ENCODE results near the gene LGR6. TPM values are rescaled to one million over a fixed set of nuclear protein-coding genes. Genes with fewer than 3 reads are reported as not detected.

LGR6 gene
- total and polyA plus RNA-seq, 2 of the 8 experiments (the other 6 are each of a cell fraction or from before 2014, with no cell fraction given), result 0.50 to 1.0 TPM

DNA sequence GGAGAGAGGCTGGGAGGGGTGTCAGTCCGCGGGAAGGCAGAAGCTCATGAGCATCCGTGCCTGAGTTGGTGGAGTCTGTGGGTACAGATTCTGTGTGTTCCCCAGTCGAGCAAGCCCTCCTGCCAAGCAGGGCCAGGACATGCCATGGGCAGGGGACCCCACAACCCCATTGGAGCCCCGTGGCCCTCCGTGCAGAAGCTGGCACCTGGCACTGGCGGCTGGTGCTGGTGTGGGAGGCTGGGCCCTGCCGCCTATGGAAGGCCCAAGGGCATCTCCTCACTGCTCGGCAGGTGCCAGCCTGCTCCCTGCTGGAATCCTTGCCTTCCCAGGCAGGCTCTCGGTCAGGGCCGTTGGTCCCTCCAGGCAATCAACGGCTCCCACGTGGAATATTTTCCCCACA is 74.4 kb downstream of the LGR6 start (continued):
- TF ChIP-seq, protein P1, sequence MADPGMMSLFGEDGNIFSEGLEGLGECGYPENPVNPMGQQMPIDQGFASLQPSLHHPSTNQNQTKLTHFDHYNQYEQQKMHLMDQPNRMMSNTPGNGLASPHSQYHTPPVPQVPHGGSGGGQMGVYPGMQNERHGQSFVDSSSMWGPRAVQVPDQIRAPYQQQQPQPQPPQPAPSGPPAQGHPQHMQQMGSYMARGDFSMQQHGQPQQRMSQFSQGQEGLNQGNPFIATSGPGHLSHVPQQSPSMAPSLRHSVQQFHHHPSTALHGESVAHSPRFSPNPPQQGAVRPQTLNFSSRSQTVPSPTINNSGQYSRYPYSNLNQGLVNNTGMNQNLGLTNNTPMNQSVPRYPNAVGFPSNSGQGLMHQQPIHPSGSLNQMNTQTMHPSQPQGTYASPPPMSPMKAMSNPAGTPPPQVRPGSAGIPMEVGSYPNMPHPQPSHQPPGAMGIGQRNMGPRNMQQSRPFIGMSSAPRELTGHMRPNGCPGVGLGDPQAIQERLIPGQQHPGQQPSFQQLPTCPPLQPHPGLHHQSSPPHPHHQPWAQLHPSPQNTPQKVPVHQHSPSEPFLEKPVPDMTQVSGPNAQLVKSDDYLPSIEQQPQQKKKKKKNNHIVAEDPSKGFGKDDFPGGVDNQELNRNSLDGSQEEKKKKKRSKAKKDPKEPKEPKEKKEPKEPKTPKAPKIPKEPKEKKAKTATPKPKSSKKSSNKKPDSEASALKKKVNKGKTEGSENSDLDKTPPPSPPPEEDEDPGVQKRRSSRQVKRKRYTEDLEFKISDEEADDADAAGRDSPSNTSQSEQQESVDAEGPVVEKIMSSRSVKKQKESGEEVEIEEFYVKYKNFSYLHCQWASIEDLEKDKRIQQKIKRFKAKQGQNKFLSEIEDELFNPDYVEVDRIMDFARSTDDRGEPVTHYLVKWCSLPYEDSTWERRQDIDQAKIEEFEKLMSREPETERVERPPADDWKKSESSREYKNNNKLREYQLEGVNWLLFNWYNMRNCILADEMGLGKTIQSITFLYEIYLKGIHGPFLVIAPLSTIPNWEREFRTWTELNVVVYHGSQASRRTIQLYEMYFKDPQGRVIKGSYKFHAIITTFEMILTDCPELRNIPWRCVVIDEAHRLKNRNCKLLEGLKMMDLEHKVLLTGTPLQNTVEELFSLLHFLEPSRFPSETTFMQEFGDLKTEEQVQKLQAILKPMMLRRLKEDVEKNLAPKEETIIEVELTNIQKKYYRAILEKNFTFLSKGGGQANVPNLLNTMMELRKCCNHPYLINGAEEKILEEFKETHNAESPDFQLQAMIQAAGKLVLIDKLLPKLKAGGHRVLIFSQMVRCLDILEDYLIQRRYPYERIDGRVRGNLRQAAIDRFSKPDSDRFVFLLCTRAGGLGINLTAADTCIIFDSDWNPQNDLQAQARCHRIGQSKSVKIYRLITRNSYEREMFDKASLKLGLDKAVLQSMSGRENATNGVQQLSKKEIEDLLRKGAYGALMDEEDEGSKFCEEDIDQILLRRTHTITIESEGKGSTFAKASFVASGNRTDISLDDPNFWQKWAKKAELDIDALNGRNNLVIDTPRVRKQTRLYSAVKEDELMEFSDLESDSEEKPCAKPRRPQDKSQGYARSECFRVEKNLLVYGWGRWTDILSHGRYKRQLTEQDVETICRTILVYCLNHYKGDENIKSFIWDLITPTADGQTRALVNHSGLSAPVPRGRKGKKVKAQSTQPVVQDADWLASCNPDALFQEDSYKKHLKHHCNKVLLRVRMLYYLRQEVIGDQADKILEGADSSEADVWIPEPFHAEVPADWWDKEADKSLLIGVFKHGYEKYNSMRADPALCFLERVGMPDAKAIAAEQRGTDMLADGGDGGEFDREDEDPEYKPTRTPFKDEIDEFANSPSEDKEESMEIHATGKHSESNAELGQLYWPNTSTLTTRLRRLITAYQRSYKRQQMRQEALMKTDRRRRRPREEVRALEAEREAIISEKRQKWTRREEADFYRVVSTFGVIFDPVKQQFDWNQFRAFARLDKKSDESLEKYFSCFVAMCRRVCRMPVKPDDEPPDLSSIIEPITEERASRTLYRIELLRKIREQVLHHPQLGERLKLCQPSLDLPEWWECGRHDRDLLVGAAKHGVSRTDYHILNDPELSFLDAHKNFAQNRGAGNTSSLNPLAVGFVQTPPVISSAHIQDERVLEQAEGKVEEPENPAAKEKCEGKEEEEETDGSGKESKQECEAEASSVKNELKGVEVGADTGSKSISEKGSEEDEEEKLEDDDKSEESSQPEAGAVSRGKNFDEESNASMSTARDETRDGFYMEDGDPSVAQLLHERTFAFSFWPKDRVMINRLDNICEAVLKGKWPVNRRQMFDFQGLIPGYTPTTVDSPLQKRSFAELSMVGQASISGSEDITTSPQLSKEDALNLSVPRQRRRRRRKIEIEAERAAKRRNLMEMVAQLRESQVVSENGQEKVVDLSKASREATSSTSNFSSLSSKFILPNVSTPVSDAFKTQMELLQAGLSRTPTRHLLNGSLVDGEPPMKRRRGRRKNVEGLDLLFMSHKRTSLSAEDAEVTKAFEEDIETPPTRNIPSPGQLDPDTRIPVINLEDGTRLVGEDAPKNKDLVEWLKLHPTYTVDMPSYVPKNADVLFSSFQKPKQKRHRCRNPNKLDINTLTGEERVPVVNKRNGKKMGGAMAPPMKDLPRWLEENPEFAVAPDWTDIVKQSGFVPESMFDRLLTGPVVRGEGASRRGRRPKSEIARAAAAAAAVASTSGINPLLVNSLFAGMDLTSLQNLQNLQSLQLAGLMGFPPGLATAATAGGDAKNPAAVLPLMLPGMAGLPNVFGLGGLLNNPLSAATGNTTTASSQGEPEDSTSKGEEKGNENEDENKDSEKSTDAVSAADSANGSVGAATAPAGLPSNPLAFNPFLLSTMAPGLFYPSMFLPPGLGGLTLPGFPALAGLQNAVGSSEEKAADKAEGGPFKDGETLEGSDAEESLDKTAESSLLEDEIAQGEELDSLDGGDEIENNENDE (IDR thresholded peaks at IDR 0.05; ENCODE audit: insufficient replicate concordance, low read length), result no peak
- TF ChIP-seq RBBP5 (IDR thresholded peaks at IDR 0.05; ENCODE audit: borderline replicate concordance, low read depth, low read length) (no peak), SP2 (IDR thresholded peaks at IDR 0.05; ENCODE audit: low read length) (no peak), TBP (IDR thresholded peaks at IDR 0.05; ENCODE audit: low read depth, low read length) (no peak), TCF12 (IDR thresholded peaks at IDR 0.05; ENCODE audit: low read depth, low read length) (no peak), BACH1 (IDR thresholded peaks at IDR 0.05; ENCODE audit: low read length) (no peak), RAD21 (IDR thresholded peaks at IDR 0.05 in 1 of 2, conservative IDR thresholded peaks at IDR 0.05 in 1 of 2; ENCODE audit: low read depth in 2 of 2, low read length in 2 of 2) (no peak), ASH2L (IDR thresholded peaks at IDR 0.05; ENCODE audit: low read length) (no peak), EP300 (IDR thresholded peaks at IDR 0.05; ENCODE audit: borderline replicate concordance in 1 of 2, low read depth in 2 of 2, low read length in 2 of 2) (no peak)
- TF ChIP-seq, protein P2, sequence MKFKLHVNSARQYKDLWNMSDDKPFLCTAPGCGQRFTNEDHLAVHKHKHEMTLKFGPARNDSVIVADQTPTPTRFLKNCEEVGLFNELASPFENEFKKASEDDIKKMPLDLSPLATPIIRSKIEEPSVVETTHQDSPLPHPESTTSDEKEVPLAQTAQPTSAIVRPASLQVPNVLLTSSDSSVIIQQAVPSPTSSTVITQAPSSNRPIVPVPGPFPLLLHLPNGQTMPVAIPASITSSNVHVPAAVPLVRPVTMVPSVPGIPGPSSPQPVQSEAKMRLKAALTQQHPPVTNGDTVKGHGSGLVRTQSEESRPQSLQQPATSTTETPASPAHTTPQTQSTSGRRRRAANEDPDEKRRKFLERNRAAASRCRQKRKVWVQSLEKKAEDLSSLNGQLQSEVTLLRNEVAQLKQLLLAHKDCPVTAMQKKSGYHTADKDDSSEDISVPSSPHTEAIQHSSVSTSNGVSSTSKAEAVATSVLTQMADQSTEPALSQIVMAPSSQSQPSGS (IDR thresholded peaks at IDR 0.05; ENCODE audit: low read length), result no peak
